NCI-H1048 (cell line): ENCODE data around the gene KCNK4.

Experiments
- DNase-seq: peaks from one replicate; lab custom pipeline; 2025; lab: John Stamatoyannopoulos, UW

Gene KCNK4

DNA sequence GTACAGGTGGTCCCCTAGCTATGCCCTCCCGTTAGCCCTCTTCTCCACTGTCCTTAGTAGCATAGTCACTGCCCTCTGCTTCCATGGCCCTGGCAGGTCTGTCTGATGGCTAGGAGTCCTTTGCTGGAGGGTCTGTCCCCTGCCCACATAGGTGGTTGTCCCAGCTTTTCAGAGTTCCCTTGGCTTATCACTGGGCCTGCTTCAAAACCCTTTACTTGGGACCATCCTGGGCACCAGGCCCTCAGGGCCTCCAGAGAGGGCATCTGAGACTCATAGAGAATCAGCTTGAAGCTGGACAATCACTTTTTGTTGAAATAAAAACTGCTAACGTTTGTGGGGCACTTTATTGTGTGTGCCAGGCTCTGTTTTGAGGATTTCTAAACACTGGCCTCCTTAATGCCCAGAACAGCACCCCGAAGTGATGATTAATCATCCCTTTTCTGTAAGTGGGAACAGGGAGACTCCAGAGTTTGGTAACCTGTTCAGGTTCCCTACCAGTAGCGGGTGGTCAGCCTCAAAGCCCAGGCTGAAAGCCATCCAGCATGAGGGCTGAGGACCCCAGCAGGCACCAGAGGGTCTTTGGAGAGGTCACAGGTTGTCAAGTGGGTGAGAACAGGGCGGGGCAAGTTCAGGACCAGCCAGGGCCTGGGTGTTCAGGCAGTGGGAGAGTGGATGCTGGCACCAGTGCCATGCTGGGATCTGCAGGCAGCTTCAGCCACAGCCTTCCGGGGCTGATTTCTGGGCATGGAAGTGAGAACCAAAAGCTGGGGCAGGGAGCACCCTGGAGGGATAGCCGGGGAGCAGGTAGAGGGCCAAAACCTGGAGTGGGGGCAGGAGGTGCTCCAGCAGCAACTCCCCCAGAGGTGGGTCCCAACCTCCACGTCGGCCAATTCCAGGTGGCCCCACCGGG, 495 bp upstream of the KCNK4 start:
- DNase-seq, result no peak

DNA sequence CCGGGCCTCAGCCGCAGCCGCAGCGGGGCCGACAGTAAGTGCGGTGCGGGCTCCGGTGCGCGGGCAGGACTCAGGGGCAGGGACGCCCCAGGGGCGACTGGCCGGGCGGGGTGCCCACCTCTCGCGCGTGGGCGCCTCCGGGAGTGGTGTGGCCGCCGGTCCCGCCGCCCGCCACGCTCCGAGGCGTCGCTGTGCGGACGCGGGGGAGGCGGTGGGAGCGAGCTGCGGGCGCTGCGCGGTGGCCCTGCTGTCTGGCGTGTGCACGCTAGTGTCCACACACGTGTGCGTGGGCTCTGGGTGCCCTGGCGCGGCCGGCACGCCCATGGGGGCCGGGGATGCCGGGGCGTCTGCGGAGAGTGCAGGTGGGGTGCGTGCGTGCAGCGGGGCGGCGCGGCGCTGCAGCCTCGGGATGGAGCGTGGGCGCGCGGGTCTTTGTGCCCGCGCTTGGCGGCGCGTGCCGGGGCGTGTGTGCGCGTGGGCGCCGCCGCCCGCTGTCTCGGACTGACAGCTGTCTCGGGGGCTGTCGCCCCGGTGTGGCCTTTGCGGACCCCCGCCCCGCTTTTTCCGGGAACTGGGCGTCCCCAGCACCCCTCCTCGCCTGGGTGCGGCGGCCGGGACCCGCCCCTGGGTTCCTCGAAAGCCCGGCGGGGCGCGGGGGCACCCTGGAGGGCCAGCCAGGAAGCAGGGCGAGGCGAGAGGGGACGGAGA, 804 bp downstream of the KCNK4 start:
- DNase-seq, result no peak

GRCh38 chr11:64292460-64293254, 1.6 kb downstream of the KCNK4 start:
- DNase-seq, result no peak

DNA sequence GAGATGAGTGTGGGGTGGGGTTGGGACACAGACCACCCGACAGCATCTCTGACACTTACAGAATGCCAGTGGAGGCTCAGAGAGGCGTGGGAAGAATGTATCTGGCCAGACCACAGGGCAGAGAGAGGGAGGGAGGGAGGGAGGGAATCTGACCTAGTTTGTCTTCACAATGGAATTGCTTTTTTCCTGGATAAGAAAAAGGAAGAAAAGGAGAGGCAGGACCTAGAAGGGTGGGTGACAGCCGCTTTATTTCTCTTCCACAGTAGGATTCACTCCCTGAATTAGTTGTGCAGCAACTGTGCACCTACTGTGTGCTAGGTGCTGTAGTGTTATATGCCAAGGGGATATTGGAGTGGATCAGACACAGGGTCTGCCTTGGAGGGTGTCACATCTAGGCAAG, 3.7 kb downstream of the KCNK4 start:
- DNase-seq, result no peak

DNA sequence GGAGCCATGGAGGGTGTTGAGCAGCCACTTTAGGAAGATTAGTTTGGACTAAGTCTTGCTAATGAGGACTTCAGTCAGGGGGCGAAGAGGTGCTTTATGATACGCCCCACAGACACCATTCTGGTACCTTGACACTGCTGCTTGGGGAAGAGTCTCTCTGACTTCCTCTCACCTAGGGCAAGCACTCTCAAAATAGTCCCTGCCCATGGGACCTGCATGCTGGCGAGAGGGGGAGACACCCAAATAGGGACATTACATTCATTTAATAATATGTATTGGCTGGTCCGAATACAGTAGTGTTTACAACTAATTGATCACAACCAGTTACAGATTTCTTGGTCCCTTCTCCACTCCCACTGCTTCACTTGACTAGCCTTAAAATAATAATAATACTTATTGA, 4.7 kb downstream of the KCNK4 start:
- DNase-seq, result no peak

GRCh38 chr11:64296236-64296635, 5.1 kb downstream of the KCNK4 start:
- no peak for DNase-seq

- DNase-seq, result no peak
Measured at GRCh38 chr11:64296830-64297698, 6.0 kb downstream of the KCNK4 start.

GRCh38 chr11:64297699-64298358, 6.7 kb downstream of the KCNK4 start:
- no peak for DNase-seq

DNA sequence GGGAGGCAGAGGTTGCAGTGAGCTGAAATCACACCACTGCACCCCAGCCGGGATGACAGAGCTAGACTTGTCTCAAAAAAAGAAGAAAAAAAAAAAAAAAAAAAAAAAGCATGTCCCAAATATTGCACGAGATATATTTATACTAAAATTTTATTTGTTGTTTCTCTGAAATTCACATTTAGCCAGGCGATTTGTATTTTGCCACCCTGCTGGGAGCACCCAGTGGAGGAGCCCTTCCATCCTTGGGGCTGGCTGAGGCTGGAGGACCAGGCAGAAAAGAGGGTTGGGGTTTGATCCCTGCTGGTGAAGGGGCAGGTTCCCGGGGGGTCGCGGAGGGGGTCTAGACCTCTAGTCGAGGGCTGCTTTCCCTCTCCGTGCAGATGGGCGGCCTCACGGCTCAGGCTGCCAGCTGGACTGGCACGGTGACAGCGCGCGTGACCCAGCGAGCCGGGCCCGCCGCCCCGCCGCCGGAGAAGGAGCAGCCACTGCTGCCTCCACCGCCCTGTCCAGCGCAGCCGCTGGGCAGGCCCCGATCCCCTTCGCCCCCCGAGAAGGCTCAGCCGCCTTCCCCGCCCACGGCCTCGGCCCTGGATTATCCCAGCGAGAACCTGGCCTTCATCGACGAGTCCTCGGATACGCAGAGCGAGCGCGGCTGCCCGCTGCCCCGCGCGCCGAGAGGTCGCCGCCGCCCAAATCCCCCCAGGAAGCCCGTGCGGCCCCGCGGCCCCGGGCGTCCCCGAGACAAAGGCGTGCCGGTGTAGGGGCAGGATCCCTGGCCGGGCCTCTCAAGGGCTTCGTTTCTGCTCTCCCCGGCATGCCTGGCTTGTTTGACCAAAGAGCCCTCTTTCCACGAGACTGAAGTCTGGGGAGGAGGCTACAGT, 8.1 kb downstream of the KCNK4 start:
- no peak for DNase-seq

DNA sequence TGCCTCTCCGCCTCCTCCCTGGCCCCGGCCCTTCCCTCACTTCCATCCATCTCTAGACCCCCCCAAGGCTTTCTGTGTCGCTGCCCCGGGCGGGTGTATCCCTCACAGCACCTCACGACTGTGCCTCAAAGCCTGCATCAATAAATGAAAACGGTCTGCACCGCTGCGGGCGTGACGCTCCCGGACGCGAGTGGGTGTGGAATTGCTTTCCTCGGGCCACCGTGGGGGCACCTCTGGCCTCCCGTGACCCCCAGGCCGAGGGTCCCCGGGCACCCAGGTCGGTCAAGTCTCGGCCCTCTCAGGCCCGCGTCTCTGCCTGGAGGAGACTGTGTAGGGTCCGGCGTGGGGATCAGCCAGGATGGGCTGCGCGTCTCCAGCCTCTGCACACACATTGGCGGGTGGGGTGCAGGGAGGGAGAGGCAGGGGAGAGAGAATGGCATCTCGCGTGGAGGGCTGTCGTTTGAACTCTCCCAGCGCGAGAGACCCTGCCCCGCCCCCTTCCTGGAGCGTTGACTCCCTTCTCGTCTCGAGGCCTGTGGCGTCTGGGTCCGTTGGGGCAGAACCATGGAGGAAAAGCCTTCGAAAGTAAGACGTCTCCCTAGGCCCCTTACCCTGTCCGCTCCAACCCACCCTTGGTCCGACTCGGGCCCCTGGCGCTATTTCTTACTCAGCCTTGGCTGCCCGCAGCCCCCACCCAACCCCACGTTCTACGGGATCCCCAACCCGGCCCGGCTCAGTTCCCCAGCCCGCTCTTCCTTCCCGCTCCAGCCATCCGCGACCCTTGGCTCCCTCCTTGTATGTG, 8.9 kb downstream of the KCNK4 start, which contains the start of gene CATSPERZ:
CATSPERZ (plus strand) TSS at position 512 of the 802 bp plus-strand sequence; CDS start at position 565, 53 bp downstream.
- DNase-seq, result no peak

DNA sequence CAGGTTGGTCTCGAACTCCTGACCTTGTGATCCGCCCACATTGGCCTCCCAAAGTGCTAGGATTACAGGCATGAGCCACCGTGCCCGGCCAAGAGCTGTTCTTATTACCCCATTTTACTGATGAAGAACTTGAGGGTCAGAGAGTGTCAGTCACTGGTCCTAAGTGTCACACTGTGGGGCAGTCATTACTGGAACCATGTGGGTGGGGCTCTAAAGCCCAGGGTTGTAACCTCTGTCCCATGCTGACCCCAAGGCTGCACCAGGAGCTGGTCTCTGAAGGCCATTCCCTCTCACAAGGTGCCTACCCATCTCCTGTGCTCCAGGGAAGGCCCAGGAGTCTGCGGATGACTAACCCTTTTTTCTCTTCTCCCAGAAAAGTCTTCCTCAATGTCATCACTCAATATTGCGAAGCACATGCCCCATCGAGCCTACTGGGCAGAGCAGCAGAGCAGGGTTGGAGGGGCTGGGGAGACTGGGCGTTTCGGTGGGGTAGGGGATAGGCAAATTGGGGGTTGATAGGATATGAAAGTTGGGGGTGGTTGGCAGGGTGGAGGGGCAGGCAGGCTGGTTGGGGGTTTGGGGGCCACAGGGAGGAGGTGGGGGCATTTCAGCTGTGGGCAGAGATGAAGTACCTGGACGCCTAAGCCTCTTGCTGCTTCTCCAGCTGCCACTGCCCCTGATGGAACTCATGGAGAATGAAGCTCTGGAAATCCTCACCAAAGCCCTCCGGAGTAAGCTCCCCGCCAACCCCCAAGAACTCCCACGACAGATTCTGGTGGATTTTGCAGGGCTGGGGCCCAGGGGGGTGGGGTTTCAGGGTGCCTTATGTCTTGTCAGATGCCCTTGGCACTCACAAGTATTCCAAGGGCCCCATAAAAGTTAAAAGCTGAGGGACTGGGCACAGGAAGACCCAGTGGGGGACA, 12.3 kb downstream of the KCNK4 start:
- no peak for DNase-seq

GRCh38 chr11:64304032-64304315, 12.9 kb downstream of the KCNK4 start:
- DNase-seq, result no peak

DNA sequence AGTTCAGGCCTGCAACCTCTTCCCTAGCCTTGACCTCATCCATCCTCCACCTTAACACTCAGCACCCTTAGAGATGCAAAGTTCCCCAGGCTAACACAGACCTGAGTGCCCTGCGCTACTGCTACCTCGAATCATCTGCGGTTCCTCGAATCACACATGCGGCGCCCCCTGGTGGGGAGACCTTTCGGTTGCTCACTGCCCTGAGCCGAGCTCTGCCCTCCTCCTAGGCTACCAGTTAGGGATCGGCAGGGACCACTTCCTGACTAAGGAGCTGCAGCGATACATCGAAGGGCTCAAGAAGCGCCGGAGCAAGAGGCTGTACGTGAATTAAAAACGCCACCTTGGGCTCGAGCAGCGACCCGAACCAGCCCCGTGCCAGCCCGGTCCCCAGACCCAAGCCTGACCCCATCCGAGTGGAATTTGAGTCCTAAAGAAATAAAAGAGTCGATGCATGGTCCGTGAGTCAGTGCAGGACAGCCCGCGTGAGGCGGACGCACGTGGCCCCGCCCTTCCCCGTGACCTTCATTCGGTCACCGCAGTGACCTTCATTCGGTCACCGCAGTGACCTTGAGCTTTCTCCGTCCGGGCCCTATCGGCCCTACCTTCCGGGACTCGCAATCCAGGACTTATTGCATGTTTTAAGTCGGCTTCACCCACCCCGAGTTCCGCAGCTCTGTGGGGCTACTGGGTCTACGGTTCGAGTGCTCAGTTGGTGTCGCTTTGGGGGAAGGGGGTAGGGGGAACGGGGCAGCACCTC, 13.4 kb downstream of the KCNK4 start:
- DNase-seq, result peak; percentile 84

- peak; percentile 99 for DNase-seq
Measured at GRCh38 chr11:64305075-64305690, 14.1 kb downstream of the KCNK4 start, which contains the start of gene ESRRA. Gene ESRRA, plus strand, starts transcription at chr11:64305524. Its CDS starts 1,656 bp downstream, at chr11:64307180.

- no peak for DNase-seq
Measured at GRCh38 chr11:64305691-64306562, 14.8 kb downstream of the KCNK4 start.

DNA sequence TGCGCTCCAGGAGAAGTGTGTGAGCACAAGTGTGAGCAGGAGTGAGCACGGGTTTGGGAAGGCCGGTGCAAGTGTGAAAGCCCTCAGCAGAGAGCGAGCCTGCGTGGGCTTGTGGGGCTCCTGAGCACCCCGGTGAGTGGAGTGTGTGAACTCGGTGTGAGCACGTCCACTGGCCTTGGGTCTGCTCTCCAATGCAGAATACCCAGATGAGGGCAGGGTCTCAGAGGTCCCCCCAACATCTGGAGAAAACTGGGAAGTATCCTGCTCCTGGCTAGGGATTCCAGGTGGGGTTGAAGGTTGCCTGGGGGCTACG, 15.4 kb downstream of the KCNK4 start:
- DNase-seq, result no peak
